Activated CD4-positive, CD25-positive, alpha-beta regulatory T cell (primary cell): ENCODE data around the gene MFAP1.
"Not testable (repeated sequence)": the region's sequence is repeated elsewhere in the genome, so short reads cannot be mapped to it uniquely, and the experiment has no call there.

Source experiments
- DNase-seq, 4 experiments: peaks; one replicate each; lab custom pipeline; 2025; lab: John Stamatoyannopoulos, UW

The MFAP1 gene

GRCh38 chr15:43824302-43825246, at the start of gene MFAP1:
MFAP1 (minus strand) TSS chr15:43824690; CDS start chr15:43824569, 121 bp downstream.
- peak; percentile 68 to 80 (median 74) for DNase-seq

DNA sequence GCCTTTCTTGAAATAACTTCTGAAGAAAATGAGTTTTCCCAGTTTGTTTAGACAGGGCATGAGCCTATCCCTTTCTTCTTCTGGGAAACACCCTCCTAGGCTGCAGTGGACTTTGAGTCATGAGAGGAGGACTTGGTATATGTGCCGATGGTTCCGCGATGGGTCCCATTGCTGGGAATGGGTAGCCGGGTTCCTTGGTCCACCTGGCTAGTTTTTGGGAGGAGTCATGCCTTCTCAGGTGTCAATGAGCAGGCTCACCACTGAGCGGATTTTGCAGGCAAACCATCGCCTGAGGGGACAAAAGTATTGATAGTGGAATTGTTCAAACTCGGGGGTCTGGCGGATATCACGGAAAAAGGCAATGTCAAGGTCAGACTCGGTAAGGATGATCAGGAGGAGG, 49.2 kb upstream of the MFAP1 start:
- no peak for DNase-seq

DNA sequence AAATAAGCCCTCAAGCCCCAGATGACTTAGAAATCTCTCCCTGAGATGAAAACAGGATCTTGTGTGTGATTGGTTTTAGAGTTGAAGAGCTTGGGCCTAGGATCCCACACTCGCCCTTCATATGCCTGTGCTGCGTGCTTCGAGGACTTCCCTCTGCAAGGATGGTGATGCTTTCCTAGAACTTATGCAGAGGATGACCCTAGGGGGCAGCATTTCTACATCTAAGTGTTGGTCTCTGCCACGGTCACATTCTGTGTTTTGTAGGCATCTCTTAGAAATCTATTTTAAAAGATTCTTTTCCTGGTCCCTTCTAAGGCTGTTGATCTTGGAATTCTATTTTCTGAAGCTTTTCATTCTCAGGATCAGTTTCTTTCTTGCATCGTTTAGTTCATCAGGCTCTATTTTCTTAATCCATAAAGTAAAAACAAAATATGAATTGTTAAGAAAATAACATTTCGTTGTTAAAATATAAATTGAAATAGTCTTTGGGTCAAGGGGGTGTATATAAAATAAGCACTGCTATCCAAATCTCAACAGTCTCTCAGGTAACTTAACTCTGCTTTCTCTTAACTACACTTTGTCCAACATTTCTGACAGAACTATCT, 48.0 kb upstream of the MFAP1 start:
- DNase-seq = no peak

GRCh38 chr15:43871835-43872234, 47.3 kb upstream of the MFAP1 start:
- DNase-seq = no peak

DNA sequence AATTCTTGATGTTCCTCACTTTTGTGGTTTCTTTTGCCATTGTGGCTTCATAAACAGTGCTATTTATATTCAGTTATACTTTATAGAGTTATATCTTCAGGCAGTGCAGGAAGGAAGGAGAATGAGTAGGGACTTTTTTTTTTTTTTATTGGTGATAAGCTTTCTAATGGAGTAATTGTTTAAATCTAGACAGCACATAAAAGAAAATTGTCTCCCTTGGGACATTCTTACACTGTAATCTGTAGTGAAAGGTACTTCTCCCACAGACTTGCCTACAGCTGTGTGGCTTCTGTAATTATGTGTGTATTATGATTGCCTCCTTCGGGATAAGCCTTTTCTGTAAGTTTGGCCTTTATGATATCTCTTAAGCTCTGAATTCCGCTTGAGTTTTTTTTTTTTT, 43.9 kb upstream of the MFAP1 start:
- DNase-seq = no peak

DNA sequence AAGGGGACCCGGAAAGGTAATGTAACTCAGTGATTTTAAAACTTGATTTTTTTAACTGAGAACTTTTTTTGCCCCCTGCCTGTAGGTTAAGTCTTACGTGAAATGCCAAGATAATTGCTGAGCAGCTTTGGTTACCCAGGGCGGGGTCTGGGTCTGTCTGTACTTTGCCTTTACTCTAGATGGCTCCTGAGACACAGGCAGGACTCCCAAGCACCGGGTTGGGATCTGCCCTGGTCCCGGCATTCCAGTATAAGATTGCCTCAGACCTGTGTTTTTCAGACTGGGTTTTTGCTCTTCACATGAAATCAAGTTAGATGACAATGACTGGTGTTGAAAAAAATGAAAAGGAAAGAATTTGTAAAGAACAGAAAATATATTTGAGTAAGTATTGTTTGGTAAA, 42.6 kb upstream of the MFAP1 start:
- no peak for DNase-seq

GRCh38 chr15:43866636-43867035, 42.1 kb upstream of the MFAP1 start:
- not testable (repeated sequence) for DNase-seq

- DNase-seq = no peak
Measured at GRCh38 chr15:43859546-43859945, 35.1 kb upstream of the MFAP1 start.

GRCh38 chr15:43854801-43855200, 30.3 kb upstream of the MFAP1 start:
- no peak for DNase-seq

GRCh38 chr15:43852607-43853006, 28.1 kb upstream of the MFAP1 start:
- no peak for DNase-seq

DNA sequence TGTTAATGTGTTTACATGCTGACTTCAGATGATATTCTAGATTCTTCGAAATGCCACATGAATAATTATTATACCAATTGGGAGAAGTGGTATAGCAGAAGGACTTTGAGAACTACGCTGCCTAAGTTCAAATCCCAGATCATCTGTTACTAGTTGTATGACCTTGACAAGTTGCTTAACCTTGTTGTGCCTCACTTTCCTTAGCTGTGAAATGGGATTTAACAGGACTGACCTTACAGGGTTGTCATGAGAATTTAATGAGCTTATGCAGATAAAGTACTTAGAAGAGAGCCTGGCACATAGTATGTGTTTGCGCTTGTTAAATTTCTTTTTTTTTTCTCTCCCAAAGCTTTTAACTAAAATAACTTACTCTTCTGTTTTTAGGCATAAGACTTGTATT, 26.8 kb upstream of the MFAP1 start:
- no peak for DNase-seq

DNA sequence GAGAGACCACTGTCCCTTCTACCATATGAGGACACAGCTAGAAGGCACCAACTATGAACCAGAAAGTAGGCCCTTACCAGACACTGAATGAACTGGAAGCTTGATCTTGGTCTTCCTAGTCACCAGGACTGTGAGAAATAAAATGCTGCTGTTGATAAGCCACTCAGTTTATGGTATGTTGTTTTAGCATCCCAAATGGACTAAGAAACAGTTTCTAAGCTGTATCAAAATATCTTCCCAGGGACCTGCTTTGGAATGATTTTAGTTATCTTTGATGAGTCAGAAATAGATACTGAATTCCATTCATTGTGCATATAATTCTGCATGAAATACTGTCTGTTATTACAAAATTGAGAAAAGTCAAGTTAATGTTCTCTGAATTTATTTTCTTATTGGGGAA, 20.9 kb upstream of the MFAP1 start:
- no peak for DNase-seq

- DNase-seq = not testable (repeated sequence)
Measured at GRCh38 chr15:43832485-43832884, 8.0 kb upstream of the MFAP1 start.

DNA sequence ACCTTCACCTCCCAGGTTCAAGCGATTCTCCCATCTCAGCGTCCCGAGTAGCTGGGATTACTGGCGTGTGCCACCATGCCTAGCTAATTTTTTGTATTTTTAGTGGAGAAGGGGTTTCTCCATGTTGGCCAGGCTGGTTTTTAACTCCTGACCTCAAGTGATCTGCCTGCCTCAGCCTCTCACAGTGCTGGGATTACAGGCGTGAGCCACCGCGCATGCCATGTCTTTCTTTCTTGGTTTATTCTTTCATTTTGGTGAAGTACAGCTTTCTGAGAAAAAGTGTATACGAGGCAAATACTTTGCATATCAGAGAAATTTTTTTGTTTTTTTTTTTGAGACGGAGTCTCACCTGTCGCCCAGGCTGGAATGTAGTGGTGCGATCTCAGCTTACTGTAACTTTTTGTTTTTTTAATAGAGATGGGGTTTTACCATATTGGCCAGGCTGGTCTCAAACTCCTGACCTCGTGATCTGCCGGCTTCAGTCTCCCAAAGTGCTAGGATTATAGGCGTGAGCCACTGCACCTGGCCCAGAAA, 7.1 kb upstream of the MFAP1 start:
- DNase-seq = not testable (repeated sequence)

DNA sequence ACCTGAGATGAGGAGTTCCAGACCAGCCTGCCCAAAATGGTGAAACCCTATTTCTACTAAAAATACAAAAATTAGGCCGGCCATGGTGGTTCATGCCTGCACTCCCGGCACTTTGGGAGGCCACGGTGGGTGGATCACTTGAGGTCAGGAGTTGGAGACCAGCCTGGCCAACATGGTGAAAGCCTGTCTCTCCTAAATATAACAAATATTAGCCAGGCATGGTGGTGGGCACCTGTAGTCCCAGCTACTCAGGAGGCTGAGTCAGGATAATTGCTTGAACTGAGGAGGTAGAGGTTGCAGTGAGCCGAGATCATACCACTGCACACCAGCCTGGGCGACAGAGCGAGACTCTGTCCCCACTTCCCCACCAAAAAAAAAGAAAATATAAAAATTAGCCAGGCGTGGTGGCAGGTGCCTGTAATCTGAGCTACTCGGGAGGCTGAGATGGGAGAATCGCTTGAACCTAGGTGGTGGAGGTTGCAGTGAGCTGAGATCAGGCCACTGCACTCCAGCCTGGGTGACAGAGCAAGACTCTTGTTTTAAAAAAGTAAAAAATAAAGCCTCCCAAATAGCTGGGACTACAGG, 6.3 kb upstream of the MFAP1 start:
- not testable (repeated sequence) for DNase-seq

DNA sequence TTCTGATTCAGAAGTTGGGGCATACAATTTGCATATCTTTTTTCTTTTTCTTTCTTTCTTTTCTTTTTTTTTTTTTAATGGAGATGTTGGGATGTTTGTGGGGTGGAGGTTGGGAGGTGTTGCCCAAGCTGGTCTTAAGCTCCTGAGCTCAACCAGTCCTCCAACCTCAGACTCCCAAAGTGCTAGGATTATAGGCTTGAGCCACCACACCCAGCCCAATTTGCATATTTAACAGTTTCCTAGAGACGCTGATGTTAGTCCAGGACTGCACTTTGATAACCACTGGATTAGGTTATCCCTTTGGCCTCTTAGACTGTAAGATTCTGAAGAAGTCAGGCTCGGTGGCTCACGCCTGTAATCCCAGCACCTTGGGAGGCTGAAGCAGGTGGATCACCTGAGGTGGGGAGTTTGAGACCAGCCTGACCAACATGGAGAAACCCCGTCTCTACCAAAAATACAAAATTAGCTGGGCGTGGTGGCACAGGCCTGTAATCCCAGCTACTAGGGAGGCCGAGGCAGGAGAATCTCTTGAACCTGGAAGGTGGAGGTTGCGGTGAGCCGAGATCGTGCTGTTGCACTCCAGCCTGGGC, 5.6 kb upstream of the MFAP1 start:
- DNase-seq = not testable (repeated sequence)

DNA sequence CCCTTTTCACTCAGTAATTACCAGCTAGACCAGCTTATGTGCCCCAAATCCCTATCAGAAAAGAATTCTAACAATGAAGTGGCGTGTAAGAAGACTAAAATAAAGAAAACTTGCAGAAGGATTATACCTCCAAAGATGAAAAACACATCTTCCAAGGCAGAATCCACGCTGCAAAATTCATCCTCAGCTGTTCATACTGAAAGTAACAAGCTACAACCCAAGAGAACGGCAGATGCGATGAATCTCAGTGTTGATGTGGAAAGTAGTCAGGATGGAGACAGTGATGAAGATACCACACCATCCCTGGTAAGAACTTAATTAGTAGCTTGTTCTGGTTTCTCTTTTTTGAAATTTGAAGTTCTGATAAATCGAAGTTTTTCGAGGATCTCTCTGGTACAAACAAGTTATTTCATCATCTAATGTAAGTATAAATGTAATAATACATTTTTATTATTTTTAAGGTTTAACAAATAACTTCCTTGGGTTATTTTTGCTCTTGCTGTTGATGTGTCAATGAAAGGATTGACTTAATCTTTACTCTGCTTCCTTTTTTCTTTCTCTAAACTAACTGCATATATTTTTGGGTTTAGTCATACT, 3.7 kb upstream of the MFAP1 start:
- DNase-seq = no peak

DNA sequence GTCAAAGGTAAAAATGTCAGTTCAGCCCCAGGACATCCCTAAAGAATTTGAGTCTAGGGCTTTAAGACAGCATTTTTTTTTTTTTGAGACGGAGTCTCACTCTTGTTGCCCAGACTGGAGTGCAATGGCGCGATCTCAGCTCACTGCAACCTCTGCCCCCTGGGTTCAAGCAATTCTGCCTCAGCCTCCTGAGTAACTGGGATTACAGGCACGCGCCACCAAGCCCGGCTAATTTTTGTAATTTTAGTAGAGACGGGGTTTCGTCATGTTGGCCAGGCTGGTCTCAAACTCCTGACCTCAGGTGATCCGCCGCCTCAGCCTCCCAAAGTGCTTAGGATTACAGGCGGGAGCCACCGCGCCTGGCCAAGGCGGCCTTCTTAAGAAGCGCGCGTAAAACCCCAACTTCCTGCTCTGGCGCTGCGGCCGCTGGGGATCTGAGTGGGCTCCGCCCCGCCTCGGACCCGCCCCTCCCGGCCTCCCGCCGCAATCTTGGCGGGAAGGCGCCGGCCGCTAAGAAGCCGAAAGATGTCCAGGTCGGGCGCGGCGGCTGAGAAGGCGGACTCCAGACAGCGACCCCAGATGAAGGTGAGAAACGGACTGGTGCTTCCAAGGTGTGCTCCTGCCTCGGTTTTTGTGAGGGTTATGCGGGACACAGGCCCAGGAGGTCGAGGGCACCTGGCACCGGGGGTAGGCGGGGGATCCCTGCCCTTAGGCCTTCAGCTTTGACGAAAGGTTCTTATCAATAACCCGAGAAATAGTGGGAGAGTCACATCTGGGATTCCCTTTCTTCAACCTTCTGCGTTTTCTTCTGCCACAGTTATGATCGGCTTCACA, 2.2 kb upstream of the MFAP1 start, which contains the start of gene WDR76:
WDR76 (plus strand) TSS at position 495 of the 834 bp plus-strand sequence; CDS start at position 526, 31 bp downstream.
- peak; percentile 19 to 46 (median 44) for DNase-seq

DNA sequence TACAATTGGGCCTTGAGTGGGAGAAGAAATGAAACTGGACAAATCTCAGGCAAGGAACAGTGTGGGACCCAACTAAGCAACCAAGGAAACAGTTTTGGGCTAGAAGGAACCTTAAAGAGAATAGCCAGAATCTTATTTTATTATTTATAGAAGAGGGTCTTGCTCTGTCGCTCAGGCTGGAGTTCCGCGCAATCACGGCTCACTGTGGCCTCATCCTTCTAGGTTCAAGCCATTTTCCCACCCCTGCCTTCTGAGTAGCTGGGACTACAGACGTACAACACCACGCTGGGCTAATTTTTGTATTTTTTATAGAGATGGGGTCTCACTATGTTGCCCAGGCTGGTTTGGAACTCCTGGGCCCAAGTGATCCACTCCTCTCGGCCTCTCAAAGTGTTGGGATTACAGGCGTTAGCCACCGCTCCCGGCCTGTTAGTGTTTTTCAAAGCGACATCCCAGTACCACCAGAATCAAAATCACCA, 1.6 kb upstream of the MFAP1 start:
- no peak for DNase-seq

GRCh38 chr15:43825305-43825704, 815 bp upstream of the MFAP1 start:
- not testable (repeated sequence) for DNase-seq

DNA sequence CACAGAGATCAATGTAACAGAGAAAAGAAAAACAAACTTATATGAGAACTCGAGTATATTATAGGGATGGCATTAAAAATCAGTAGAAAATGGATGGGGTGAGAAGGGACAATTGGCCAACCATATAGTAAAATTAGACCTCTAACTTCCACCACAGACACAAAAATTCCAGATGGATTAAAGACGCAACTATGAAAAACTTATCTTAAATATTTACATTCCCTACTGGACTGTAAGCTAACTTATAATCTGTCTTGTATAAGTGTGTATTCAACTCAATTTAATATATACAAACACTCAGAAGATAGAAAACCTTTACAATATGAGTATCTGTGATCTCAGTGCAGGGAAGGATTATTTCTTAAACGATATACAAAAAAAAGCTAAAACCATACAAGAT, 3.0 kb downstream of the MFAP1 start:
- no peak for DNase-seq
